K562 (cell line): ENCODE results near the gene CENPA. TPM values are rescaled to one million over a fixed set of nuclear protein-coding genes. Genes with fewer than 3 reads are reported as not detected.

ENCODE experiments used
- ATAC-seq: fragments of 200-7000 bp; cut with Tn5 transposase; 3 replicates; pipeline ENCODE4 v1.9.1; 2020; ENCODE audit warnings: moderate library complexity
- BruUV-seq: library from RNA; stranded (reverse); fragments of 400-500 nt; replicated peaks from 2 replicates; lab custom pipeline; 2021; lab: Mats Ljungman, UMichigan
- CTCF ChIA-PET: fragments of 300-600 bp; formaldehyde crosslinking; extraction: SDS; loops from one replicate; lab custom pipeline; 2021; ENCODE audit warnings: low intra/inter-chr PET ratio; lab: Yijun Ruan, JAX
- POLR2A ChIA-PET: fragments of 300-600, 350-650 bp; sonication (Branson Sonifier 250); formaldehyde crosslinking; extraction: SDS; loops from one replicate; lab custom pipeline; 2021; ENCODE audit warnings: antibody characterized with exemption, inconsistent platforms; lab: Yijun Ruan, JAX
- DNase-seq, 4 experiments: peaks; one replicate each; pipeline versions ENCODE4 v3.0.0 to v3.0.0-alpha.2; 2011 to 2018; ENCODE audit warnings: low spot score in 3 of 4, mixed read lengths in 3 of 4; ENCODE audit errors: extremely low read depth in 1 of 4
- FAIRE-seq: peaks from 2 replicates; lab custom pipeline; 2011; peaks lifted over from hg19 to GRCh38; lab: Jason Lieb, UNC
- H2AFZ ChIP-seq: 2 replicates; pipeline ENCODE4 v1.6.0; 2011; ENCODE audit warnings: low read depth, low read length, control low read depth, inconsistent platforms
- H3K27ac ChIP-seq: fragments of 200-600 bp; 3 replicates; pipeline ENCODE4 v1.8.0; 2011; ENCODE audit warnings: low read depth, mild to moderate bottlenecking, control low read depth, inconsistent platforms, low read length, moderate library complexity, mixed read lengths; ENCODE audit errors: extremely low read depth
- H3K27me3 ChIP-seq, 2 experiments: fragments of 300-600 bp in 1 of 2; 2 replicates in 1 of 2; 3 replicates in 1 of 2; pipeline versions ENCODE4 v1.6.0 to v1.8.0; 2011; ENCODE audit warnings: inconsistent platforms in 2 of 2, low read length in 2 of 2, mild to moderate bottlenecking in 1 of 2, mixed read lengths in 1 of 2, moderate library complexity in 1 of 2; ENCODE audit not compliant: control insufficient read depth in 2 of 2, insufficient read depth in 2 of 2
- H3K36me3 ChIP-seq: fragments of 300-600 bp; 3 replicates; pipeline ENCODE4 v1.8.0; 2011; ENCODE audit warnings: mild to moderate bottlenecking, low read length, inconsistent platforms; ENCODE audit not compliant: control insufficient read depth, insufficient read depth
- H3K4me1 ChIP-seq, 2 experiments: fragments of 200-600 bp in 1 of 2; replicated peaks in 1 of 2; 2 replicates in 1 of 2; 3 replicates in 1 of 2; pipeline versions ENCODE4 v1.5.1 to v1.8.0; 2011; ENCODE audit warnings: inconsistent platforms in 2 of 2, low read length in 2 of 2, mild to moderate bottlenecking in 1 of 2, mixed read lengths in 1 of 2, moderate library complexity in 1 of 2; ENCODE audit not compliant: control insufficient read depth in 2 of 2, insufficient read depth in 2 of 2
- H3K4me2 ChIP-seq: 2 replicates; pipeline ENCODE4 v1.6.1; 2011; ENCODE audit warnings: low read length, control low read depth, inconsistent platforms, mixed read lengths; ENCODE audit not compliant: insufficient read depth
- H3K4me3 ChIP-seq: fragments of 200-600 bp; sonication (generic), shearing (Covaris generic); 2 replicates; pipeline ENCODE4 v1.5.1; 2016; ENCODE audit warnings: control low read depth, inconsistent platforms
- H3K79me2 ChIP-seq: fragments of 200-600 bp; 3 replicates; pipeline ENCODE4 v1.8.0; 2011; ENCODE audit warnings: low read length, inconsistent platforms; ENCODE audit not compliant: control insufficient read depth, insufficient read depth
- H3K9ac ChIP-seq, 2 experiments: 2 replicates each; pipeline versions ENCODE4 v1.6.0 to v1.6.1; 2011; ENCODE audit warnings: low read depth in 2 of 2, low read length in 2 of 2, control low read depth in 1 of 2, inconsistent platforms in 1 of 2, mild to moderate bottlenecking in 1 of 2, mixed read lengths in 1 of 2; ENCODE audit not compliant: insufficient read depth in 1 of 2
- H3K9me1 ChIP-seq: one replicate; pipeline ENCODE4 v1.6.0; 2011; ENCODE audit warnings: inconsistent platforms, mild to moderate bottlenecking, low read length, moderate library complexity; ENCODE audit not compliant: control insufficient read depth, insufficient read depth
- H3K9me3 ChIP-seq: replicated peaks from 2 replicates; pipeline ENCODE4 v1.5.1; 2011; ENCODE audit warnings: low read depth, low read length, inconsistent platforms; ENCODE audit not compliant: control insufficient read depth, insufficient read depth
- H4K20me1 ChIP-seq: replicated peaks from 2 replicates; pipeline ENCODE4 v1.6.1; 2011; ENCODE audit warnings: low read length, inconsistent platforms, mixed read lengths; ENCODE audit not compliant: control insufficient read depth, insufficient read depth
- HDAC2 ChIP-seq: fragments of 450-650 bp; IDR thresholded peaks from 2 replicates; pipeline ENCODE4 v1.6.1; 2016; ENCODE audit warnings: mild to moderate bottlenecking
- KDM4B ChIP-seq, 2 experiments: fragments of 450-650 bp in 1 of 2; sonication (generic) in 1 of 2; IDR thresholded peaks; 2 replicates each; pipeline ENCODE4 v1.6.1; 2016 to 2017; ENCODE audit warnings: borderline replicate concordance in 2 of 2, antibody characterized with exemption in 1 of 2, low read depth in 1 of 2, mild to moderate bottlenecking in 1 of 2
- OTX1 ChIP-seq: fragments of 450-650 bp; formaldehyde crosslinking; IDR thresholded peaks from 2 replicates; pipeline ENCODE4 v1.4.0; 2022; ENCODE audit warnings: mild to moderate bottlenecking
- RCOR1 ChIP-seq, 2 experiments: IDR thresholded peaks; 2 replicates each; pipeline ENCODE4 v1.6.1; 2012; ENCODE audit warnings: low read depth in 2 of 2, low read length in 2 of 2, borderline replicate concordance in 1 of 2, improper control_type of control experiment in 1 of 2
- TRIM25 ChIP-seq: fragments of 450-650 bp; IDR thresholded peaks from 2 replicates; pipeline ENCODE4 v1.7.0; 2016; ENCODE audit warnings: borderline replicate concordance
- ZNF197 ChIP-seq: fragments of 200-800 bp; sonication (Bioruptor generic); IDR thresholded peaks from 2 replicates; pipeline ENCODE4 v1.6.1; 2016; ENCODE audit warnings: low read depth, missing genetic modification characterization, missing compliant biosample characterization
- ZNF277 ChIP-seq: fragments of 250-450 bp; sonication (Bioruptor Pico); IDR thresholded peaks from 2 replicates; pipeline ENCODE4 v1.8.0; 2022; ENCODE audit warnings: inconsistent platforms, mild to moderate bottlenecking, moderate library complexity, borderline replicate concordance
- ZNF311 ChIP-seq: fragments of 250-450 bp; sonication (Bioruptor Pico); IDR thresholded peaks from 2 replicates; pipeline ENCODE4 v1.4.0; 2020; ENCODE audit warnings: mild to moderate bottlenecking, moderate library complexity
- WGBS: fragments of 100-300 bp; shearing (Covaris generic); methylation state at CpG from one replicate; pipeline ENCODE4 v1.1.6; 2016; ENCODE audit warnings: low coverage, mixed read lengths; ENCODE audit not compliant: insufficient coverage; ENCODE audit errors: missing lambda C conversion rate; 5-methylcytosine and 5-hydroxymethylcytosine counted together
- in situ Hi-C: fragments of 300-500 bp; cut with MboI; formaldehyde crosslinking; loops from 4 replicates; pipeline ENCODE4 v1.15.0; 2018; ENCODE audit warnings: inconsistent platforms, mixed read lengths
- intact Hi-C: fragments of 100-400 bp; cut with micrococcal nuclease; formaldehyde crosslinking; loops from 2 replicates; pipeline ENCODE4 v1.14.2; 2022
- polyA plus RNA-seq, 8 experiments: library from polyadenylated mRNA; depleted of rRNA in 4 of 8; stranded (reverse) in 5 of 8; unstranded in 3 of 8; fragments of >200 nt; fragmentation: Nextera tagmentation in 2 of 8; fragmentation: Illumina TruSeq in 1 of 8; extraction: Ambion mirVana in 2 of 8; extraction: Trizol in 1 of 8; gene quantifications; 2 replicates each; pipeline versions ENCODE4 v1.2.1 to v1.2.3, GENCODE V29; 2011 to 2014; ENCODE audit warnings: inconsistent platforms in 1 of 8, missing spikeins in 1 of 8
- total RNA-seq, 7 experiments: library from RNA; depleted of rRNA in 6 of 7; stranded (reverse); fragments of >200 nt in 6 of 7; fragmentation: Illumina TruSeq in 2 of 7; extraction: Trizol in 2 of 7; gene quantifications; 2 replicates each; pipeline versions ENCODE4 v1.2.1 to v1.2.3, GENCODE V29; 2011 to 2021; ENCODE audit warnings: low replicate concordance in 1 of 7
- TF ChIP-seq, protein P1 (sequence below): sonication (generic); formaldehyde crosslinking; IDR thresholded peaks from 2 replicates; pipeline ENCODE4 v1.8.0; 2022; ENCODE audit warnings: missing genetic modification reagents, mild to moderate bottlenecking, borderline replicate concordance
- TF ChIP-seq, protein P2 (sequence below), 2 experiments: fragments of 150-350 bp in 1 of 2; IDR thresholded peaks; 2 replicates each; pipeline ENCODE4 v1.6.1; 2012 to 2016; ENCODE audit warnings: low read depth in 2 of 2, low read length in 2 of 2, mild to moderate bottlenecking in 1 of 2, moderate library complexity in 1 of 2

CENPA gene
- total and polyA plus RNA-seq, 9 of the 15 experiments (the other 6 are each of a cell fraction or from before 2014, with no cell fraction given), result 11.3 to 61.7 (median 44.7) TPM

- Histone ChIP-seq H3K4me2 (no peak overlapping the region), H3K36me3 (no peaks in the 10 kb centered on the region), H3K9ac (no peak overlapping the region), H3K9me3 (no peaks in the 10 kb centered on the region), H3K27me3 (peaks cover 12 to 16% of the 10 kb centered on the region in 2 experiments), H3K79me2 (no peaks in the 10 kb centered on the region), H3K9me1 (no peaks in the 10 kb centered on the region), H3K4me3 (no peak overlapping the region), H3K4me1 (no peaks in the 10 kb centered on the region), H3K27ac (no peak overlapping the region), H2AFZ (no peak overlapping the region), H4K20me1 (no peaks in the 10 kb centered on the region)
- intact Hi-C loops, result no loop called here
- in situ Hi-C loops, result no loop called here
- peak in 1 of 4 experiments; percentile 26 for DNase-seq
- FAIRE-seq, result peak; percentile 81
- WGBS, result 10% methylated on average over 6 of the region's 6 CpGs
- ATAC-seq, result 0 out of 3 replicates have a peak, but pooled peaks have one; percentile 53
- POLR2A ChIA-PET, result interaction anchor here (0.6 kb wide), 1 partner anchor 20 kb away, joined by 3 read pairs; no protein-coding TSS in a partner anchor
- BruUV-seq, result no TSS peak
- CTCF ChIA-PET, result no interaction called here
- TF ChIP-seq, protein P1, sequence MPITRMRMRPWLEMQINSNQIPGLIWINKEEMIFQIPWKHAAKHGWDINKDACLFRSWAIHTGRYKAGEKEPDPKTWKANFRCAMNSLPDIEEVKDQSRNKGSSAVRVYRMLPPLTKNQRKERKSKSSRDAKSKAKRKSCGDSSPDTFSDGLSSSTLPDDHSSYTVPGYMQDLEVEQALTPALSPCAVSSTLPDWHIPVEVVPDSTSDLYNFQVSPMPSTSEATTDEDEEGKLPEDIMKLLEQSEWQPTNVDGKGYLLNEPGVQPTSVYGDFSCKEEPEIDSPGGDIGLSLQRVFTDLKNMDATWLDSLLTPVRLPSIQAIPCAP (CRISPR knock-in tag), result no peak
- TF ChIP-seq ZNF197 (0 out of 2 replicates have a peak, but pooled peaks have one; percentile 74), RCOR1 (IDR thresholded peaks at IDR 0.05; ENCODE audit: borderline replicate concordance in 1 of 2, low read depth in 2 of 2, low read length in 2 of 2) (peak in 1 of 2 experiments; percentile 21; a peak in 1 of 4 replicates), HDAC2 (no peak), TRIM25 (no peak), ZNF311 (0 out of 2 replicates have a peak, but pooled peaks have one; percentile 10), OTX1 (CRISPR knock-in tag) (no peak), ZNF277 (CRISPR knock-in tag) (no peak), KDM4B (IDR thresholded peaks at IDR 0.05; ENCODE audit: borderline replicate concordance in 2 of 2, low read depth in 1 of 2) (no peak)
- TF ChIP-seq, protein P2, sequence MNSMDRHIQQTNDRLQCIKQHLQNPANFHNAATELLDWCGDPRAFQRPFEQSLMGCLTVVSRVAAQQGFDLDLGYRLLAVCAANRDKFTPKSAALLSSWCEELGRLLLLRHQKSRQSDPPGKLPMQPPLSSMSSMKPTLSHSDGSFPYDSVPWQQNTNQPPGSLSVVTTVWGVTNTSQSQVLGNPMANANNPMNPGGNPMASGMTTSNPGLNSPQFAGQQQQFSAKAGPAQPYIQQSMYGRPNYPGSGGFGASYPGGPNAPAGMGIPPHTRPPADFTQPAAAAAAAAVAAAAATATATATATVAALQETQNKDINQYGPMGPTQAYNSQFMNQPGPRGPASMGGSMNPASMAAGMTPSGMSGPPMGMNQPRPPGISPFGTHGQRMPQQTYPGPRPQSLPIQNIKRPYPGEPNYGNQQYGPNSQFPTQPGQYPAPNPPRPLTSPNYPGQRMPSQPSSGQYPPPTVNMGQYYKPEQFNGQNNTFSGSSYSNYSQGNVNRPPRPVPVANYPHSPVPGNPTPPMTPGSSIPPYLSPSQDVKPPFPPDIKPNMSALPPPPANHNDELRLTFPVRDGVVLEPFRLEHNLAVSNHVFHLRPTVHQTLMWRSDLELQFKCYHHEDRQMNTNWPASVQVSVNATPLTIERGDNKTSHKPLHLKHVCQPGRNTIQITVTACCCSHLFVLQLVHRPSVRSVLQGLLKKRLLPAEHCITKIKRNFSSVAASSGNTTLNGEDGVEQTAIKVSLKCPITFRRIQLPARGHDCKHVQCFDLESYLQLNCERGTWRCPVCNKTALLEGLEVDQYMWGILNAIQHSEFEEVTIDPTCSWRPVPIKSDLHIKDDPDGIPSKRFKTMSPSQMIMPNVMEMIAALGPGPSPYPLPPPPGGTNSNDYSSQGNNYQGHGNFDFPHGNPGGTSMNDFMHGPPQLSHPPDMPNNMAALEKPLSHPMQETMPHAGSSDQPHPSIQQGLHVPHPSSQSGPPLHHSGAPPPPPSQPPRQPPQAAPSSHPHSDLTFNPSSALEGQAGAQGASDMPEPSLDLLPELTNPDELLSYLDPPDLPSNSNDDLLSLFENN (IDR thresholded peaks at IDR 0.05; ENCODE audit: low read depth in 2 of 2, low read length in 2 of 2), result no peak
Observed at GRCh38 chr2:26838121-26838906, 52.5 kb downstream of the CENPA start.
